Measurements from ENCODE around the gene PLD1.

DNA sequence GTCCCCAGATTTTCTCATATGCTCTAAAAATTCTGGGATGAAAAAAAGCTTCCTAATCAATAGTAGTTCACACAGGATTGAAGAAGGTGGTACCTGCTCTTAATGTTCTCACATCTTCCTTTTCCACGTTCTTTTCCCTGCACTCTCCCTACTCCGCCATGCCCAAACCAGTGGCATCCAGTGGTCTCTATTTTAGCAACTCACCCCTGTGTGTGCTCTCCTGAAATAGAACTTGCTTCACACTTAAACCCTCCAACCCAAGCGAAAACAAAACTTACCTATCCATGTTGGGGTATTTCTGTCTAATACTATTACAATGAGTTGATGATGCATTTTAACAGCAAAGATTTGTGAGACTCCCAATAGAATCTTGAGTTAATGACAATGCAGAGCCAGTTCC lies 148.8 kb downstream of the PLD1 start:
- TF ChIP-seq POLR2A (IDR thresholded peaks at IDR 0.05) (no peak), POLR2AphosphoS5 (IDR thresholded peaks at IDR 0.05) (no peak)
- TF ChIP-seq, protein P1, sequence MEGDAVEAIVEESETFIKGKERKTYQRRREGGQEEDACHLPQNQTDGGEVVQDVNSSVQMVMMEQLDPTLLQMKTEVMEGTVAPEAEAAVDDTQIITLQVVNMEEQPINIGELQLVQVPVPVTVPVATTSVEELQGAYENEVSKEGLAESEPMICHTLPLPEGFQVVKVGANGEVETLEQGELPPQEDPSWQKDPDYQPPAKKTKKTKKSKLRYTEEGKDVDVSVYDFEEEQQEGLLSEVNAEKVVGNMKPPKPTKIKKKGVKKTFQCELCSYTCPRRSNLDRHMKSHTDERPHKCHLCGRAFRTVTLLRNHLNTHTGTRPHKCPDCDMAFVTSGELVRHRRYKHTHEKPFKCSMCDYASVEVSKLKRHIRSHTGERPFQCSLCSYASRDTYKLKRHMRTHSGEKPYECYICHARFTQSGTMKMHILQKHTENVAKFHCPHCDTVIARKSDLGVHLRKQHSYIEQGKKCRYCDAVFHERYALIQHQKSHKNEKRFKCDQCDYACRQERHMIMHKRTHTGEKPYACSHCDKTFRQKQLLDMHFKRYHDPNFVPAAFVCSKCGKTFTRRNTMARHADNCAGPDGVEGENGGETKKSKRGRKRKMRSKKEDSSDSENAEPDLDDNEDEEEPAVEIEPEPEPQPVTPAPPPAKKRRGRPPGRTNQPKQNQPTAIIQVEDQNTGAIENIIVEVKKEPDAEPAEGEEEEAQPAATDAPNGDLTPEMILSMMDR (IDR thresholded peaks at IDR 0.05), result no peak
